Glutamatergic neuron (in vitro differentiated cells): ENCODE measurements around the gene GSN. TPM values are rescaled to one million over a fixed set of nuclear protein-coding genes. Genes with fewer than 3 reads are reported as not detected.

ENCODE experiments used
- DNase-seq: peaks from one replicate; pipeline ENCODE4 v3.0.0; 2022
- H3K27ac Mint-ChIP-seq: one replicate; pipeline ENCODE4 v1.8.0; 2020; ENCODE audit warnings: mild to moderate bottlenecking, mixed read lengths, inconsistent platforms; ENCODE audit not compliant: unreplicated experiment
- H3K27me3 Mint-ChIP-seq: one replicate; pipeline ENCODE4 v1.8.0; 2020; ENCODE audit warnings: mild to moderate bottlenecking, moderate library complexity, mixed read lengths, inconsistent platforms; ENCODE audit not compliant: unreplicated experiment
- H3K36me3 Mint-ChIP-seq: one replicate; pipeline ENCODE4 v1.8.0; 2020; ENCODE audit warnings: mild to moderate bottlenecking, mixed read lengths, inconsistent platforms; ENCODE audit not compliant: unreplicated experiment
- H3K4me1 Mint-ChIP-seq: one replicate; pipeline ENCODE4 v1.8.0; 2020; ENCODE audit warnings: mild to moderate bottlenecking, low read depth, mixed read lengths, inconsistent platforms; ENCODE audit not compliant: unreplicated experiment
- H3K4me3 Mint-ChIP-seq: one replicate; pipeline ENCODE4 v1.8.0; 2020; ENCODE audit warnings: mild to moderate bottlenecking, mixed read lengths, inconsistent platforms; ENCODE audit not compliant: unreplicated experiment
- H3K9me3 Mint-ChIP-seq: one replicate; pipeline ENCODE4 v1.8.0; 2020; ENCODE audit warnings: mild to moderate bottlenecking, moderate library complexity, mixed read lengths, inconsistent platforms; ENCODE audit not compliant: unreplicated experiment
- CTCF ChIP-seq: fragments of 200-600 bp; sonication (generic); IDR thresholded peaks from one replicate; pipeline ENCODE4 v1.5.0; 2021; ENCODE audit not compliant: partially characterized antibody, unreplicated experiment
- total RNA-seq: library from RNA; stranded (reverse); fragmentation: NEBNext Ultra II Directional; extraction: Animal tissue kit (Norgen Biotek cat#: 25700); gene quantifications from one replicate; pipeline ENCODE4 v1.2.1, GENCODE V29; 2021; ENCODE audit not compliant: unreplicated experiment

The GSN gene
- total RNA-seq, 1 donor from 2014 or later: 11.6 TPM

- H3K27me3 Mint-ChIP-seq: peaks cover 11% of the 10 kb centered on the region
- H3K4me3 Mint-ChIP-seq: no peak overlapping the region
- peaks cover 4% of the 10 kb centered on the region for H3K36me3 Mint-ChIP-seq
- TF ChIP-seq CTCF: no peak
- H3K4me1 Mint-ChIP-seq: peaks cover 3% of the 10 kb centered on the region
- no peak overlapping the region for H3K27ac Mint-ChIP-seq
- peaks cover 2% of the 10 kb centered on the region for H3K9me3 Mint-ChIP-seq
- DNase-seq: no peak
Measured at GRCh38 chr9:121280715-121281613, 13.0 kb downstream of the GSN start.

GRCh38 chr9:121281614-121282276 is 13.8 kb downstream of the GSN start:
- peaks cover 15% of the 10 kb centered on the region for H3K27me3 Mint-ChIP-seq

GRCh38 chr9:121282277-121283079 is 14.5 kb downstream of the GSN start:
- no peak overlapping the region for H3K27ac Mint-ChIP-seq
- H3K4me1 Mint-ChIP-seq: peaks cover 4% of the 10 kb centered on the region
- no peak for TF ChIP-seq CTCF
- peaks cover 2% of the 10 kb centered on the region for H3K9me3 Mint-ChIP-seq
- H3K27me3 Mint-ChIP-seq: peaks cover 15% of the 10 kb centered on the region
- DNase-seq: no peak
- H3K4me3 Mint-ChIP-seq: no peak overlapping the region
- H3K36me3 Mint-ChIP-seq: peaks cover 4% of the 10 kb centered on the region

More at GRCh38 chr9:121281614-121282276, 13.8 kb downstream of the GSN start:
- Mint-ChIP-seq H3K4me1 (peaks cover 4% of the 10 kb centered on the region), H3K9me3 (peaks cover 2% of the 10 kb centered on the region), H3K27ac (no peak overlapping the region), H3K4me3 (no peak overlapping the region), H3K36me3 (peaks cover 4% of the 10 kb centered on the region)
- TF ChIP-seq CTCF: no peak
- DNase-seq: no peak

GRCh38 chr9:121283080-121283398 is 15.1 kb downstream of the GSN start:
- no peak for TF ChIP-seq CTCF
- no peak overlapping the region for H3K27ac Mint-ChIP-seq
- H3K9me3 Mint-ChIP-seq: peaks cover 2% of the 10 kb centered on the region
- peaks cover 4% of the 10 kb centered on the region for H3K36me3 Mint-ChIP-seq
- H3K27me3 Mint-ChIP-seq: peaks cover 18% of the 10 kb centered on the region
- no peak for DNase-seq
- H3K4me3 Mint-ChIP-seq: no peak overlapping the region
- peaks cover 5% of the 10 kb centered on the region for H3K4me1 Mint-ChIP-seq
